ENCODE data around the gene ERBB4. TPM values are rescaled to one million over a fixed set of nuclear protein-coding genes. Genes with fewer than 3 reads are reported as not detected.
"Not testable (repeated sequence)": the region's sequence is repeated elsewhere in the genome, so short reads cannot be mapped to it uniquely, and the experiment has no call there.

The ERBB4 gene
- total and polyA plus RNA-seq, 5 donors, result 4.3 to 38.8 (median 33.4) TPM

DNA sequence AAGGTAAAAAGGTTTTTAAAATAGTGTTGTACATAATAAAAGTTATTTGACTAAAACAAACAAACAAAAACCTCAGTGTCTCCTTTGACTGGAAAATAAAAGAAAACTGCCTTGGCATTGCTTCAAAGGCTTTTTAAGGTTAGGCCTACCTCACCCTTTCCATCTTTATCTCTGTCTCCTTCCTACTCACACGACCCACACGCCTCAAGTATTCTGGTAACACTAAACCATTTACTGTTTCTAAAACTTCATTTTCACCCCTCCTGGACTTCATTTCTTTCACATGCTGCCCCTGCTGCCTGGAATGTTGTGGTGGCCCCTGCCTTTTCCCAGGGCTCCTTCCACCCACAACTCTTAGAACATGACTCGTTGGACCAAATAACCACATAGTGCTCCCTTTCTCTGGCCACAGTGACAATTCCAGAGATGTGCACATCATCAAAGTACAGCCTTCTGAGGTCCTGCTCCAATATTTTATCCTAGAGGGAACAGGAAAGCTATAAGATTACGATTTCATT lies 54.0 kb downstream of the ERBB4 start:
- H3K9me3 ChIP-seq (ENCODE audit: control insufficient read depth, low read length), result no peaks in the 10 kb centered on the region
- DNase-seq, result no peak
- WGBS, result 40% methylated on average over 4 of the region's 4 CpGs
- H3K4me3 ChIP-seq (ENCODE audit: low read length), result no peak overlapping the region
- ATAC-seq, result no peak
- H3K4me1 ChIP-seq (ENCODE audit: control insufficient read depth, insufficient read depth, low read length), result no peaks in the 10 kb centered on the region
- H3K27me3 ChIP-seq (ENCODE audit: control insufficient read depth, insufficient read depth), result no peaks in the 10 kb centered on the region
- intact Hi-C loops (cut with DNase I), result no loop called here
- H3K27ac ChIP-seq (ENCODE audit: low read length), result no peak overlapping the region

- no peak for ATAC-seq
- Histone ChIP-seq H3K9me3 (ENCODE audit: control insufficient read depth, low read length) (no peaks in the 10 kb centered on the region), H3K27ac (ENCODE audit: low read length) (no peak overlapping the region), H3K4me3 (ENCODE audit: low read length) (no peak overlapping the region), H3K27me3 (ENCODE audit: control insufficient read depth, insufficient read depth) (no peaks in the 10 kb centered on the region), H3K4me1 (ENCODE audit: control insufficient read depth, insufficient read depth, low read length) (no peaks in the 10 kb centered on the region)
- DNase-seq, result no peak
- intact Hi-C loops (cut with DNase I), result no loop called here
- WGBS, result 57% methylated on average over 1 of the region's 1 CpG
Measured at GRCh38 chr2:212480447-212480846, 58.2 kb downstream of the ERBB4 start.

- 70% methylated on average over 2 of the region's 2 CpGs for WGBS
- no peak for ATAC-seq
- H3K9me3 ChIP-seq (ENCODE audit: control insufficient read depth, low read length), result no peaks in the 10 kb centered on the region
- no peak overlapping the region for H3K4me3 ChIP-seq (ENCODE audit: low read length)
- no peaks in the 10 kb centered on the region for H3K27me3 ChIP-seq (ENCODE audit: control insufficient read depth, insufficient read depth)
- no peak for DNase-seq
- H3K27ac ChIP-seq (ENCODE audit: low read length), result no peak overlapping the region
- H3K4me1 ChIP-seq (ENCODE audit: control insufficient read depth, insufficient read depth, low read length), result no peaks in the 10 kb centered on the region
- intact Hi-C loops (cut with DNase I), result no loop called here
Measured at GRCh38 chr2:212477571-212477970, 61.0 kb downstream of the ERBB4 start.

GRCh38 chr2:212473211-212473610 lies 65.4 kb downstream of the ERBB4 start:
- Histone ChIP-seq H3K4me3 (ENCODE audit: low read length) (no peak overlapping the region), H3K27me3 (ENCODE audit: control insufficient read depth, insufficient read depth) (no peaks in the 10 kb centered on the region), H3K4me1 (ENCODE audit: control insufficient read depth, insufficient read depth, low read length) (no peaks in the 10 kb centered on the region), H3K27ac (ENCODE audit: low read length) (no peak overlapping the region), H3K9me3 (ENCODE audit: control insufficient read depth, low read length) (no peaks in the 10 kb centered on the region)
- 66% methylated on average over 1 of the region's 1 CpG for WGBS
- DNase-seq, result no peak
- no peak for ATAC-seq
- intact Hi-C loops (cut with DNase I), result no loop called here

DNA sequence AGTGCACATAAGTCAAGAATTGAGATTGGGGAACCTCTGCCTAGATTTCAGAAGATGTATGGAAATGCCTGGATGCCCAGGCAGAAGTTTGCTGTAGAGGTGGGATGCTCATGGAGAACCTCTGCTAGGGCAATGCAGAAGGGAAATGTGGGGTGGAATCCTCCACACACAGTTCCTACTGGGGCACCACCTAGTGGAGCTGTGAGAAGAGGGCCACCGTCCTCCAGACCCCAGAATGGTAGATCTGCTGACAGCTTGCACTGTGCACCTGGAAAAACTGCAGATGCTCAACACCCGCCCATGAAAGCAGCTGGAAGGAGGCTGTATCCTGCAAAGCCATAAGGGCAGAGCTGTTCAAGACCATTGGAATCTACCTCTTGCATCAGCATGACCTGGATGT lies 71.1 kb downstream of the ERBB4 start:
- H3K4me1 ChIP-seq (ENCODE audit: control insufficient read depth, insufficient read depth, low read length); H3K27me3 ChIP-seq (ENCODE audit: control insufficient read depth, insufficient read depth); DNase-seq; H3K9me3 ChIP-seq (ENCODE audit: control insufficient read depth, low read length); H3K4me3 ChIP-seq (ENCODE audit: low read length); H3K27ac ChIP-seq (ENCODE audit: low read length); intact Hi-C loops (cut with DNase I); ATAC-seq: not testable (repeated sequence)
- WGBS, result 61% methylated on average over 2 of the region's 2 CpGs

GRCh38 chr2:212465456-212465855 lies 73.1 kb downstream of the ERBB4 start:
- Histone ChIP-seq H3K4me1 (ENCODE audit: control insufficient read depth, insufficient read depth, low read length) (no peaks in the 10 kb centered on the region), H3K4me3 (ENCODE audit: low read length) (no peak overlapping the region), H3K27me3 (ENCODE audit: control insufficient read depth, insufficient read depth) (no peaks in the 10 kb centered on the region), H3K27ac (ENCODE audit: low read length) (no peak overlapping the region), H3K9me3 (ENCODE audit: control insufficient read depth, low read length) (no peaks in the 10 kb centered on the region)
- WGBS, result 81% methylated on average over 1 of the region's 1 CpG
- intact Hi-C loops (cut with DNase I), result no loop called here
- ATAC-seq, result no peak
- no peak for DNase-seq

GRCh38 chr2:212461708-212462107 lies 76.9 kb downstream of the ERBB4 start:
- ATAC-seq; H3K27me3 ChIP-seq (ENCODE audit: control insufficient read depth, insufficient read depth); intact Hi-C loops (cut with DNase I); DNase-seq; H3K27ac ChIP-seq (ENCODE audit: low read length); H3K4me3 ChIP-seq (ENCODE audit: low read length); H3K4me1 ChIP-seq (ENCODE audit: control insufficient read depth, insufficient read depth, low read length); H3K9me3 ChIP-seq (ENCODE audit: control insufficient read depth, low read length): not testable (repeated sequence)
- 74% methylated on average over 4 of the region's 4 CpGs for WGBS

DNA sequence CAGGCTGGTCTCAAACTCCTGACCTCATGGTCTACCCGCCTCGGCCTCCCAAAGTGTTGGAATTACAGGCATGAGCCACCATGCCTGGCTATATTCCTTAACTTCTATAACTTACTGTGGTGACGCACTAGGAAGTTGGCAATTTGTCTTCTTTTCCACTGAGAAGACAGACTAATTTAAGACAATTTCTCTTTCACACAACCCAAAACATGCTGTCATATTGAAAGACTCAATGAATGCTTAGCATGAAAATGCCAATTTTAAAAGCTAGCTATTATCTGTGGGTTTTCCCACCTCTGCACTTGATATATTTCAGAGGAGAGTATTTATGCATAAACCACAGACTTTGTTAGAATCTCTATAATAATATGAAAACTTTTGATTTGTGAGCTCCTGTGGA lies 84.5 kb downstream of the ERBB4 start:
- WGBS, result 88% methylated on average over 3 of the region's 3 CpGs
- intact Hi-C loops (cut with DNase I), result no loop called here

DNA sequence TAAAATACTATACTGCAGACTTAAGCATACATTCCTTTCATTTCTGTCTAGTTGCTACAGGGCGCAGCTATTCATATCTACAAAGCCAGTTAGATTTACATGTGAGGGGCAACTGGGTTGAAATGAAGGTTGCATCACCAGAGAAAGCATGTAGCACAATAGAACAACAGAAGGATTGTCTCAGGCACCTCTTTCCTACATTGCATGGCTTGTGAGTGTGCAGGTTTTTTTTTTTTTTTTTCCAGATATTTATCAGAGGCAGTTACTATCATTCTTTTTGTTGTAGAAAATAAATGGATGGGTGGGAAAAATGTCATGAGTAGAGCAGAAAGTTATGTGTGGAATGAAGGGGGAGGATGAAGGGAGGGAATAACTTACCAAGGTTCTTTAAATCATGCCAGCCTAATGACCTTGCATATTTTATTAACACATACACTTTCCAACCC lies 86.8 kb downstream of the ERBB4 start:
- H3K9me3 ChIP-seq (ENCODE audit: control insufficient read depth, low read length), result no peaks in the 10 kb centered on the region
- intact Hi-C loops (cut with DNase I), result no loop called here
- no peak overlapping the region for H3K4me3 ChIP-seq (ENCODE audit: low read length)
- no peaks in the 10 kb centered on the region for H3K27me3 ChIP-seq (ENCODE audit: control insufficient read depth, insufficient read depth)
- 12% methylated on average over 1 of the region's 1 CpG for WGBS
- ATAC-seq, result no peak
- no peak for DNase-seq
- H3K4me1 ChIP-seq (ENCODE audit: control insufficient read depth, insufficient read depth, low read length), result no peaks in the 10 kb centered on the region
- H3K27ac ChIP-seq (ENCODE audit: low read length), result no peak overlapping the region

More for the DNA sequence above, 84.5 kb downstream of the ERBB4 start:
- H3K4me1 ChIP-seq (ENCODE audit: control insufficient read depth, insufficient read depth, low read length), result no peaks in the 10 kb centered on the region
- no peaks in the 10 kb centered on the region for H3K9me3 ChIP-seq (ENCODE audit: control insufficient read depth, low read length)
- H3K27ac ChIP-seq (ENCODE audit: low read length), result no peak overlapping the region
- H3K4me3 ChIP-seq (ENCODE audit: low read length), result no peak overlapping the region
- H3K27me3 ChIP-seq (ENCODE audit: control insufficient read depth, insufficient read depth), result no peaks in the 10 kb centered on the region
- DNase-seq, result no peak
- ATAC-seq, result no peak

DNA sequence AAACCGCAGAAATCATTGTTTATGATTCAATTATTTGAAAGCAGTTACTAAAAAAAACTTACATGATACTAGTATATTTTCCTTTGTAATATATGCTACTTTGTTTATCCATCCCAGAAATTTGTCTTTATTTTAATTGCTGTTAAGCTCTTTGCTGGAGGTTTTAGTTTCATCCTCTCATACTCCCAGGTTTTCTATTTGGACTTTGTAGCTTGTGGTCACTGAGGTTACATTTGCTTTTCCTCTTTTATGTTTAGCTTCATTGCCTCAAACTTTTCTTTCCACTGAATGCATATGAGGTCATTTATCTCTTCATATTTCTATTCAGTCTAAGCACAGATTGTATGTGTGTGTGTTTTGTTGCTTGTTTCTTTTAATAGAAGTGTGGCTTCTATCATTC lies 89.9 kb downstream of the ERBB4 start:
- no peak for DNase-seq
- ATAC-seq, result no peak
- Histone ChIP-seq H3K27me3 (ENCODE audit: control insufficient read depth, insufficient read depth) (no peaks in the 10 kb centered on the region), H3K9me3 (ENCODE audit: control insufficient read depth, low read length) (no peaks in the 10 kb centered on the region), H3K27ac (ENCODE audit: low read length) (no peak overlapping the region), H3K4me1 (ENCODE audit: control insufficient read depth, insufficient read depth, low read length) (no peaks in the 10 kb centered on the region), H3K4me3 (ENCODE audit: low read length) (no peak overlapping the region)
- WGBS, result 78% methylated on average over 1 of the region's 1 CpG
- intact Hi-C loops (cut with DNase I), result no loop called here

DNA sequence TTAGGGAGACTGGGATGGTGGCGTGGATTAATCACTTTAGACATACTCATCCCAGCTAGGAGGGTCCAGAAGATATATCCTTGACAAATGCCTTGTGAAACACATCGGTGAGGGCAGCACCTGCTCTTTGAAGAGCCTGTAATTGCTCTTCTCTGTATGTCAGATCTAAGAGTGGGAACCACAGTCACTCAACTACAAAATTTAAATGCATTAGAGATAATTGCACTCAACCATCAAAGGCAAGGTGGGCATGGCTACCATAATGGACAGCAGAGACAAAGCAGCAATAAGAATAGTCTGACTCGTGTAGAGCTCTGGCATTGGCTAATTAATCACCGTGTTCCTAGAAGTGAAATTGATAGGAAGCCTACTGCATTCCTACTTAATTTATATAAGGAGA lies 96.8 kb downstream of the ERBB4 start:
- Histone ChIP-seq H3K4me1 (ENCODE audit: control insufficient read depth, insufficient read depth, low read length) (no peaks in the 10 kb centered on the region), H3K9me3 (ENCODE audit: control insufficient read depth, low read length) (no peaks in the 10 kb centered on the region), H3K27ac (ENCODE audit: low read length) (no peak overlapping the region), H3K27me3 (ENCODE audit: control insufficient read depth, insufficient read depth) (no peaks in the 10 kb centered on the region), H3K4me3 (ENCODE audit: low read length) (no peak overlapping the region)
- 83% methylated on average over 4 of the region's 4 CpGs for WGBS
- intact Hi-C loops (cut with DNase I), result no loop called here
- no peak for DNase-seq
- no peak for ATAC-seq

DNA sequence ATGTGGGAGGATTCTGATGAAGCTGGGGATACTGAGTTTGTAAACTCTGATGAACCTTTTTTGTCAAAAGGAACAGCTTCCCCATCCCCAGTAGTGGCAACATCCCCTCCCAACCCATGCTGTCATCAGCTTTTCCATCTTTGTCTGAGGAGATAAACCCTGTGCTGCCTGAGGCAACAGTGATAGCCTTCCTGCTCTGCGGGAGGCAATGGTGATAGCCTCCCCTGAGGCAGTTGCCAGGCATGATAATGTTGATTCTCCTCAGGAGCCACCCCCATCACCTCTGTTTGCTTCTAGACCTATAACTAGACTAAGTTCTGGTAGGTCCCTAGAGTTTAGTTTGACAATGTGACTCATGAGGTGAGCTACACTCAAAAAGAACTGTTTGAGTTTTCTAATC lies 97.5 kb downstream of the ERBB4 start:
- intact Hi-C loops (cut with DNase I), result no loop called here
- WGBS, result 37% methylated on average over 1 of the region's 1 CpG
- no peak overlapping the region for H3K4me3 ChIP-seq (ENCODE audit: low read length)
- no peaks in the 10 kb centered on the region for H3K27me3 ChIP-seq (ENCODE audit: control insufficient read depth, insufficient read depth)
- ATAC-seq, result no peak
- H3K27ac ChIP-seq (ENCODE audit: low read length), result no peak overlapping the region
- no peaks in the 10 kb centered on the region for H3K9me3 ChIP-seq (ENCODE audit: control insufficient read depth, low read length)
- no peak for DNase-seq
- H3K4me1 ChIP-seq (ENCODE audit: control insufficient read depth, insufficient read depth, low read length), result no peaks in the 10 kb centered on the region

Data from right cardiac atrium (tissue), 5 donors.